Karpas-422 (cell line): Measurements from ENCODE around the gene RFX5. TPM values are rescaled to one million over a fixed set of nuclear protein-coding genes. Genes with fewer than 3 reads are reported as not detected.

Experiments
- small RNA-seq: library from RNA; depleted of rRNA; stranded (forward); fragments of <200 nt; gene quantifications from one replicate; pipeline ENCODE3, GENCODE V24; 2014
- total RNA-seq: library from RNA; depleted of rRNA; stranded (reverse); fragments of >200 nt; shearing (Covaris generic); gene quantifications from 2 replicates; pipeline ENCODE4 v1.2.3, GENCODE V29; 2014; ENCODE audit warnings: low replicate concordance; rRNA removed

RFX5 gene
- total RNA-seq, 1 experiment from 2014 or later: 101 TPM

Small RNA genes lying within 50 kb of the gene (small RNA-seq; reads per million reads assigned to genes)
- 0.24 reads per million for gene RN7SL444P

Other genes starting within 250 kb of the RFX5 start
- 1.4 and 1.6 TPM in 2 replicates for gene SEMA6C, start 200.6 kb downstream of the RFX5 start, total RNA-seq
- 29.3 and 30.7 TPM in 2 replicates for gene TNFAIP8L2, start 190.6 kb downstream of the RFX5 start, total RNA-seq
- 2.1 and 6.6 TPM in 2 replicates for gene LYSMD1, start 181.3 kb downstream of the RFX5 start, total RNA-seq
- 78.9 and 84.1 TPM in 2 replicates for gene SCNM1, start 181.1 kb downstream of the RFX5 start, total RNA-seq
- gene TMOD4, start 171.3 kb downstream of the RFX5 start, total RNA-seq: 0.52 TPM in 1 of 2 replicates, not detected in the other
- 54.4 and 59.8 TPM in 2 replicates for gene VPS72, start 157.1 kb downstream of the RFX5 start, total RNA-seq
- gene PIP5K1A, start 148.7 kb downstream of the RFX5 start, total RNA-seq: 72.8 and 75.9 TPM in 2 replicates
- 99.7 and 167 TPM in 2 replicates for gene PSMD4, start 92.5 kb downstream of the RFX5 start, total RNA-seq
- gene ZNF687, start 65.0 kb downstream of the RFX5 start, total RNA-seq: 21.3 and 33.5 TPM in 2 replicates
- gene PI4KB, start 19.8 kb downstream of the RFX5 start, total RNA-seq: 29.4 and 42.6 TPM in 2 replicates
- gene SELENBP1, start 25.5 kb upstream of the RFX5 start, total RNA-seq: not detected in 2 replicates
- 346 and 381 TPM in 2 replicates for gene PSMB4, start 52.3 kb upstream of the RFX5 start, total RNA-seq
- gene POGZ, start 112.2 kb upstream of the RFX5 start, total RNA-seq: 54.1 and 78.7 TPM in 2 replicates
- 0.22 TPM in 1 of 2 replicates, not detected in the other for gene CGN, start 164.1 kb upstream of the RFX5 start, total RNA-seq
- not detected in 2 replicates for gene TUFT1, start 193.1 kb upstream of the RFX5 start, total RNA-seq